Endothelial cell of umbilical vein (primary cell): Measurements from ENCODE around the gene NGFR. TPM values are rescaled to one million over a fixed set of nuclear protein-coding genes. Genes with fewer than 3 reads are reported as not detected.

Source experiments
- BruUV-seq: library from RNA; stranded (reverse); fragments of 400-500 nt; replicated peaks from 2 replicates; lab custom pipeline; 2021; lab: Mats Ljungman, UMichigan
- CTCF ChIA-PET: fragments of 300-600, 350-600 bp; sonication (Branson Sonifier 250); formaldehyde crosslinking; loops from one replicate; lab custom pipeline; 2021; ENCODE audit warnings: antibody characterized with exemption, inconsistent platforms; lab: Charles Lee
- POLR2A ChIA-PET: fragments of 300-600, 350-600 bp; sonication (Branson Sonifier 250); formaldehyde crosslinking; loops from one replicate; lab custom pipeline; 2021; ENCODE audit warnings: antibody characterized with exemption, inconsistent platforms; lab: Charles Lee
- DNase-seq: peaks from one replicate; pipeline ENCODE4 v3.0.0-alpha.2; 2011; ENCODE audit warnings: low read depth, low spot score
- FAIRE-seq: peaks from 2 replicates; lab custom pipeline; 2011; peaks lifted over from hg19 to GRCh38; lab: Jason Lieb, UNC
- H2AFZ ChIP-seq: 2 replicates; pipeline ENCODE4 v1.6.0; 2012; ENCODE audit warnings: low read depth, low read length, control low read depth, inconsistent platforms
- H3K27ac ChIP-seq: 2 replicates; pipeline ENCODE4 v1.5.1; 2011; ENCODE audit warnings: low read depth, mild to moderate bottlenecking, control low read depth, low read length, moderate library complexity; ENCODE audit not compliant: insufficient read depth
- H3K27me3 ChIP-seq, 2 experiments: 2 replicates each; pipeline versions ENCODE4 v1.6.0 to v1.6.1; 2011; ENCODE audit warnings: low read length in 2 of 2, mixed read lengths in 1 of 2; ENCODE audit not compliant: control insufficient read depth in 2 of 2, insufficient read depth in 2 of 2
- H3K36me3 ChIP-seq, 2 experiments: 2 replicates in 1 of 2; 3 replicates in 1 of 2; pipeline ENCODE4 v1.5.1; 2011; ENCODE audit warnings: low read length in 2 of 2, mild to moderate bottlenecking in 1 of 2, moderate library complexity in 1 of 2; ENCODE audit not compliant: control insufficient read depth in 2 of 2, insufficient read depth in 2 of 2; ENCODE audit errors: extremely low read depth in 1 of 2
- H3K4me1 ChIP-seq: 3 replicates; pipeline ENCODE4 v1.5.1; 2011; ENCODE audit warnings: mild to moderate bottlenecking, low read length; ENCODE audit not compliant: control insufficient read depth, insufficient read depth; ENCODE audit errors: extremely low read depth
- H3K4me2 ChIP-seq: 2 replicates; pipeline ENCODE4 v1.6.1; 2011; ENCODE audit warnings: low read length, control low read depth, mixed read lengths; ENCODE audit not compliant: insufficient read depth
- H3K4me3 ChIP-seq, 3 experiments: fragments of 200-600 bp in 1 of 3; sonication (generic), shearing (Covaris generic) in 1 of 3; replicated peaks in 1 of 3; 2 replicates each; pipeline ENCODE4 v1.5.1; 2011 to 2016; ENCODE audit warnings: control low read depth in 3 of 3, low read length in 3 of 3, mild to moderate bottlenecking in 2 of 3, inconsistent platforms in 1 of 3, low read depth in 1 of 3, moderate library complexity in 1 of 3; ENCODE audit not compliant: insufficient read depth in 1 of 3
- H3K79me2 ChIP-seq: 2 replicates; pipeline ENCODE4 v1.6.0; 2012; ENCODE audit warnings: low read length, inconsistent platforms; ENCODE audit not compliant: control insufficient read depth, insufficient read depth
- H3K9ac ChIP-seq: replicated peaks from 2 replicates; pipeline ENCODE3; 2011; ENCODE audit warnings: low read length, control low read depth; ENCODE audit not compliant: insufficient read depth; ENCODE audit errors: extremely low read depth
- H3K9me1 ChIP-seq: replicated peaks from 3 replicates; pipeline ENCODE4 v1.6.0; 2011; ENCODE audit warnings: mild to moderate bottlenecking, low read length; ENCODE audit not compliant: control insufficient read depth, insufficient read depth; ENCODE audit errors: extremely low read depth
- H3K9me3 ChIP-seq: replicated peaks from 2 replicates; pipeline ENCODE4 v1.5.1; 2012; ENCODE audit warnings: low read length, inconsistent platforms; ENCODE audit not compliant: control insufficient read depth, insufficient read depth
- H4K20me1 ChIP-seq: replicated peaks from 2 replicates; pipeline ENCODE3; 2011; ENCODE audit warnings: mild to moderate bottlenecking, low read length; ENCODE audit not compliant: control insufficient read depth, insufficient read depth; ENCODE audit errors: extremely low read depth
- CTCF ChIP-seq, 2 donors: IDR thresholded peaks; 1 replicate in 1 of 2; 2 replicates in 1 of 2; pipeline ENCODE4 v1.5.1; 2011; ENCODE audit warnings: low read length in 2 of 2, mild to moderate bottlenecking in 2 of 2, moderate library complexity in 2 of 2, control low read depth in 1 of 2, inconsistent platforms in 1 of 2, low read depth in 1 of 2; ENCODE audit not compliant: insufficient read depth in 1 of 2; ENCODE audit errors: extremely low read depth in 1 of 2
- EZH2 ChIP-seq: IDR thresholded peaks from 2 replicates; pipeline ENCODE4 v1.6.1; 2012; ENCODE audit warnings: borderline replicate concordance, low read depth, mild to moderate bottlenecking, moderate library complexity, low read length, inconsistent platforms; ENCODE audit not compliant: severe bottlenecking
- FOS ChIP-seq: IDR thresholded peaks from 2 replicates; pipeline ENCODE4 v1.6.1; 2011; ENCODE audit warnings: mild to moderate bottlenecking, low read length, moderate library complexity, borderline replicate concordance; ENCODE audit not compliant: insufficient read depth
- GATA2 ChIP-seq: IDR thresholded peaks from 2 replicates; pipeline ENCODE4 v1.7.0; 2011; ENCODE audit warnings: low read depth, mild to moderate bottlenecking, moderate library complexity, mixed read lengths, low read length; ENCODE audit not compliant: insufficient read length, insufficient read depth
- JUN ChIP-seq: IDR thresholded peaks from 2 replicates; pipeline ENCODE4 v1.6.1; 2011; ENCODE audit warnings: borderline replicate concordance, low read depth; ENCODE audit not compliant: insufficient read length, insufficient read depth
- MAX ChIP-seq: IDR thresholded peaks from 2 replicates; pipeline ENCODE4 v1.6.1; 2011; ENCODE audit not compliant: insufficient read depth, insufficient read length
- MYC ChIP-seq: IDR thresholded peaks from one replicate; pipeline ENCODE4 v1.6.1; 2011; ENCODE audit warnings: mild to moderate bottlenecking, low read depth, low read length
- POLR2A ChIP-seq: IDR thresholded peaks from 2 replicates; pipeline ENCODE4 v1.6.1; 2012; ENCODE audit warnings: low read depth, mild to moderate bottlenecking, control low read depth, low read length
- POLR2AphosphoS5 ChIP-seq: IDR thresholded peaks from 2 replicates; pipeline ENCODE4 v1.6.1; 2012; ENCODE audit warnings: low read depth, mild to moderate bottlenecking, control low read depth, low read length, moderate library complexity; ENCODE audit not compliant: insufficient read depth
- dilution Hi-C: fragments of 300-500 bp; cut with MboI; formaldehyde crosslinking; loops from one replicate; pipeline ENCODE4 v1.15.0; 2019; ENCODE audit warnings: low sequenced_read_pairs; ENCODE audit not compliant: extremely low pct_ligation_motif_present
- intact Hi-C: fragments of 100-400 bp; cut with micrococcal nuclease; formaldehyde crosslinking; loops from one replicate; pipeline ENCODE4 v1.10.0; 2022
- polyA plus RNA-seq, 4 experiments: library from polyadenylated mRNA; depleted of rRNA in 3 of 4; stranded (reverse) in 3 of 4; unstranded in 1 of 4; fragments of >200 nt; gene quantifications; 2 replicates each; pipeline versions ENCODE4 v1.2.1 to v1.2.3, GENCODE V29; 2011 to 2012; ENCODE audit warnings: missing spikeins in 1 of 4
- total RNA-seq: library from RNA; stranded (reverse); gene quantifications from 2 replicates; pipeline ENCODE4 v1.2.3, GENCODE V29; 2021

Gene NGFR
- total and polyA plus RNA-seq, 2 donors (not counting 3 experiments of a cell fraction or from before 2014, with no cell fraction given) = not detected

- dilution Hi-C loops = no loop called here
- POLR2A ChIA-PET = no interaction called here
- H3K79me2 ChIP-seq = no peaks in the 10 kb centered on the region
Measured at GRCh38 chr17:49553676-49554335, 58.7 kb downstream of the NGFR start.

More at GRCh38 chr17:49553676-49554335, 58.7 kb downstream of the NGFR start:
- DNase-seq = no peak
- Histone ChIP-seq H2AFZ (no peak overlapping the region), H3K27ac (no peak overlapping the region), H3K9ac (no peak overlapping the region), H3K4me1 (peaks cover 2% of the 10 kb centered on the region), H3K9me3 (no peaks in the 10 kb centered on the region), H4K20me1 (no peaks in the 10 kb centered on the region), H3K4me2 (no peak overlapping the region), H3K36me3 (no peaks in the 10 kb centered on the region), H3K9me1 (no peaks in the 10 kb centered on the region), H3K4me3 (no peak overlapping the region), H3K27me3 (no peaks in the 10 kb centered on the region)
- CTCF ChIA-PET = interaction anchor here (1.0 to 1.1 kb wide), 3 partner anchors 14 to 138 kb away, joined by 3 to 5 read pairs (median 3); no protein-coding TSS in a partner anchor
- no peak for FAIRE-seq
- BruUV-seq = no TSS peak
- TF ChIP-seq POLR2A (no peak), JUN (no peak), EZH2 (no peak), FOS (no peak), POLR2AphosphoS5 (no peak), GATA2 (no peak), CTCF (IDR thresholded peaks at IDR 0.05; ENCODE audit: extremely low read depth in 1 of 2, insufficient read depth in 1 of 2, low read depth in 1 of 2, low read length in 2 of 2) (no peak), MYC (no peak), MAX (no peak)
- intact Hi-C loops = no loop called here
